Uterus (tissue), 4 donors: ENCODE data around the gene PXK. TPM values are rescaled to one million over a fixed set of nuclear protein-coding genes. Genes with fewer than 3 reads are reported as not detected.
"Not testable (repeated sequence)": the region's sequence is repeated elsewhere in the genome, so short reads cannot be mapped to it uniquely, and the experiment has no call there.

ENCODE experiments used
- DNase-seq, 2 donors: peaks; one replicate each; pipeline ENCODE4 v3.0.0-alpha.2; 2019 to 2020
- H3K27ac ChIP-seq, 2 donors: fragments of 200-600 bp; sonication (generic); 1 replicate in 1 of 2; 2 replicates in 1 of 2; pipeline ENCODE4 v1.5.1; 2016 to 2018
- H3K27me3 ChIP-seq, 2 donors: fragments of 200-600 bp; sonication (generic); one replicate each; pipeline ENCODE4 v1.5.1; 2018 to 2019; ENCODE audit warnings: control low read depth in 1 of 2
- H3K36me3 ChIP-seq, 2 donors: fragments of 200-600 bp; sonication (generic); one replicate each; pipeline ENCODE4 v1.5.1; 2019; ENCODE audit warnings: control low read depth in 1 of 2
- H3K4me1 ChIP-seq, 2 donors: fragments of 200-600 bp; sonication (generic); one replicate each; pipeline ENCODE4 v1.5.1; 2018 to 2019; ENCODE audit warnings: control low read depth in 1 of 2
- H3K4me3 ChIP-seq, 2 donors: fragments of 200-600 bp; sonication (generic); 1 replicate in 1 of 2; 2 replicates in 1 of 2; pipeline ENCODE4 v1.5.1; 2018 to 2019; ENCODE audit warnings: mild to moderate bottlenecking in 1 of 2
- H3K9me3 ChIP-seq, 2 donors: fragments of 200-600 bp; sonication (generic); one replicate each; pipeline ENCODE4 v1.5.1; 2019; ENCODE audit warnings: control low read depth in 1 of 2
- POLR2A ChIP-seq, 2 donors: fragments of 450-650 bp; IDR thresholded peaks; one replicate each; pipeline ENCODE4 v1.6.1; 2016; ENCODE audit warnings: antibody characterized with exemption in 2 of 2, mild to moderate bottlenecking in 1 of 2, moderate library complexity in 1 of 2
- intact Hi-C: fragments of 100-400 bp; cut with DNase I; formaldehyde crosslinking; loops from one replicate; pipeline ENCODE4 v1.15.1; 2023; ENCODE audit warnings: low total_unique reads
- total RNA-seq, 4 donors: library from RNA; depleted of rRNA in 3 of 4; stranded (reverse); fragments of >200 nt in 3 of 4; gene quantifications; one replicate each; pipeline versions ENCODE4 v1.1.0 to v1.2.4, GENCODE V29; 2014 to 2023
- TF ChIP-seq, protein P1 (sequence below), 4 experiments: fragments of 200-600 bp in 2 of 4; fragments of 450-650 bp in 2 of 4; sonication (generic) in 2 of 4; IDR thresholded peaks; one replicate each; pipeline ENCODE4 v1.5.1; 2016 to 2019; ENCODE audit warnings: antibody characterized with exemption in 4 of 4, mild to moderate bottlenecking in 2 of 4, moderate library complexity in 1 of 4
- donor health status: DM: yes; HTN: yes; CAD: no.

The PXK gene
- total RNA-seq, 4 donors from 2014 or later, result 15.1 to 50.5 (median 41.1) TPM

DNA sequence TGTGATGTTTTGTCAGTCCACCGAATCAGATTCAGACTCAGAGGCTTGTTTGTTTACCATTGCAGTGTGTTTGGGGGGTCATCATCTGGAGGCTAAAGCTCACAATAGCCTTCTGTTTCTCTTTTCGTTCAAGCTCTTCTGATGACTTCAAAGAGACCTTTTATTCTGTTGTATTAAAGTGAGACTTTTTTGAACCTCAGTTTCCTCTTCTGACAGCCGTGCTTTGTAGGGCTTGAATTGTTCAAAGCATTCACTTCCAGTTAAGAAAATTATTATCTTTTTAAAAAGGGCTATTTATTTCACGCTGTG is 1.3 kb downstream of the PXK start:
- peaks cover 0 to 8% of the 10 kb centered on the region in 2 donors for H3K4me1 ChIP-seq
- no peak for DNase-seq
- peak overlapping the region; percentile 61 to 96 for H3K4me3 ChIP-seq
- intact Hi-C loops, result loop anchor here (5.0 kb wide), 1 partner anchor 158 kb away; the partner anchor contains the start of gene KCTD6
- no peaks in the 10 kb centered on the region for H3K27me3 ChIP-seq
- peak overlapping the region; percentile 58 to 85 for H3K27ac ChIP-seq
- H3K9me3 ChIP-seq, result no peaks in the 10 kb centered on the region
- TF ChIP-seq, protein P1, sequence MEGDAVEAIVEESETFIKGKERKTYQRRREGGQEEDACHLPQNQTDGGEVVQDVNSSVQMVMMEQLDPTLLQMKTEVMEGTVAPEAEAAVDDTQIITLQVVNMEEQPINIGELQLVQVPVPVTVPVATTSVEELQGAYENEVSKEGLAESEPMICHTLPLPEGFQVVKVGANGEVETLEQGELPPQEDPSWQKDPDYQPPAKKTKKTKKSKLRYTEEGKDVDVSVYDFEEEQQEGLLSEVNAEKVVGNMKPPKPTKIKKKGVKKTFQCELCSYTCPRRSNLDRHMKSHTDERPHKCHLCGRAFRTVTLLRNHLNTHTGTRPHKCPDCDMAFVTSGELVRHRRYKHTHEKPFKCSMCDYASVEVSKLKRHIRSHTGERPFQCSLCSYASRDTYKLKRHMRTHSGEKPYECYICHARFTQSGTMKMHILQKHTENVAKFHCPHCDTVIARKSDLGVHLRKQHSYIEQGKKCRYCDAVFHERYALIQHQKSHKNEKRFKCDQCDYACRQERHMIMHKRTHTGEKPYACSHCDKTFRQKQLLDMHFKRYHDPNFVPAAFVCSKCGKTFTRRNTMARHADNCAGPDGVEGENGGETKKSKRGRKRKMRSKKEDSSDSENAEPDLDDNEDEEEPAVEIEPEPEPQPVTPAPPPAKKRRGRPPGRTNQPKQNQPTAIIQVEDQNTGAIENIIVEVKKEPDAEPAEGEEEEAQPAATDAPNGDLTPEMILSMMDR (IDR thresholded peaks at IDR 0.05), result no peak
- no peak for TF ChIP-seq POLR2A (IDR thresholded peaks at IDR 0.05)
- H3K36me3 ChIP-seq, result no peaks in the 10 kb centered on the region

GRCh38 chr3:58334506-58334884 is 1.8 kb downstream of the PXK start:
- H3K4me1 ChIP-seq, result peaks cover 0 to 8% of the 10 kb centered on the region in 2 donors
- peak overlapping the region; percentile 58 to 85 for H3K27ac ChIP-seq
- no peaks in the 10 kb centered on the region for H3K27me3 ChIP-seq
- DNase-seq, result no peak
- intact Hi-C loops, result loop anchor here (5.0 kb wide), 1 partner anchor 158 kb away; the partner anchor contains the start of gene KCTD6
- peak overlapping the region in 1 of 2 donors; percentile 96 for H3K4me3 ChIP-seq
- no peaks in the 10 kb centered on the region for H3K9me3 ChIP-seq
- no peaks in the 10 kb centered on the region for H3K36me3 ChIP-seq
- no peak for TF ChIP-seq POLR2A (IDR thresholded peaks at IDR 0.05)
- TF ChIP-seq, protein P1 (IDR thresholded peaks at IDR 0.05), result no peak

DNA sequence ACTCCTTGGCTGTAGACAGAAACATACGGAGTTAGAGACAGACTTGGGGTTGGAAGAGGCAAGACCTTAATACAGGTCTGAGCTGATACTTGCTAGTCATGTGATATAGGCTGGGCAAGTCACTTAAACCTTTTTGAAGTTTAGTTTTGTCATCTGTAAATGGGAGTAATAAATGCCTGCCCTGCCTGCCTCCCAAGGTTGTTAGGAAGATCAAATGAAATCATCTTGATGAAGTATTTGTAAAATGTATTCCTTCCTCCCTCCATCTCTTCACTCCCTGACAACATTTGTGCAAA is 2.9 kb downstream of the PXK start:
- Histone ChIP-seq H3K27me3 (no peaks in the 10 kb centered on the region), H3K9me3 (no peaks in the 10 kb centered on the region), H3K4me1 (peaks cover 0 to 8% of the 10 kb centered on the region in 2 donors), H3K27ac (peak overlapping the region; percentile 58 to 85), H3K4me3 (no peak overlapping the region), H3K36me3 (no peaks in the 10 kb centered on the region)
- no peak for TF ChIP-seq POLR2A (IDR thresholded peaks at IDR 0.05)
- TF ChIP-seq, protein P1 (IDR thresholded peaks at IDR 0.05), result no peak
- intact Hi-C loops, result no loop called here
- no peak for DNase-seq

- no peaks in the 10 kb centered on the region for H3K9me3 ChIP-seq
- H3K4me3 ChIP-seq, result no peak overlapping the region
- intact Hi-C loops, result no loop called here
- H3K27me3 ChIP-seq, result no peaks in the 10 kb centered on the region
- TF ChIP-seq, protein P1 (IDR thresholded peaks at IDR 0.05), result no peak
- no peak for TF ChIP-seq POLR2A (IDR thresholded peaks at IDR 0.05)
- H3K4me1 ChIP-seq, result peaks cover 0 to 8% of the 10 kb centered on the region in 2 donors
- H3K36me3 ChIP-seq, result no peaks in the 10 kb centered on the region
- peak overlapping the region; percentile 58 to 85 for H3K27ac ChIP-seq
- DNase-seq, result no peak
These were observed 3.6 kb downstream of the PXK start for GRCh38 chr3:58336135-58336882.

GRCh38 chr3:58337190-58337589 is 4.5 kb downstream of the PXK start:
- H3K4me1 ChIP-seq, result peaks cover 0 to 6% of the 10 kb centered on the region in 2 donors

DNA sequence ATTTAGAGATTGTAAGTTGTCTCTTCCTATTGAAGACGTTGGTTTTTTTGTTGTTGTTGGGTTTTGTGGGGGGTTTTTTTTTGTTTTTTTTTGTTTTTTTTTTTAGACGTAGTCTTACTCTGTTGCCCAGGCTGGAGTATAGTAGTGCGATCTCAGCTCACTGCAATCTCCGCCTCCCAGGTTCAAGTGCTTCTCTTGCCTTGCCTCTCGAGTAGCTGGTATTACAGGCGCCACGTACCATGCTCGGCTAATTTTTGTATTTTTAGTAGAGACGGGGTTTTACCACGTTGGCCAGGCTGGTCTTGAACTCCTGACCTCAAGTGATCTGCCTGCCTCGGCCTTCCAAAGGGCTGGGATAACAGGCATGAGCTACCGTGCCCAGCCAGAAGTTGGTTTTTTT is 6.5 kb downstream of the PXK start:
- H3K4me1 ChIP-seq, intact Hi-C loops, H3K36me3 ChIP-seq: not testable (repeated sequence)

More at GRCh38 chr3:58337190-58337589, 4.5 kb downstream of the PXK start:
- Histone ChIP-seq H3K27ac (no peak overlapping the region), H3K4me3 (no peak overlapping the region), H3K9me3 (no peaks in the 10 kb centered on the region), H3K36me3 (no peaks in the 10 kb centered on the region), H3K27me3 (no peaks in the 10 kb centered on the region)
- no peak for TF ChIP-seq POLR2A (IDR thresholded peaks at IDR 0.05)
- TF ChIP-seq, protein P1 (IDR thresholded peaks at IDR 0.05), result no peak
- intact Hi-C loops, result no loop called here
- DNase-seq, result no peak

More for the DNA sequence above, 6.5 kb downstream of the PXK start:
- H3K27me3 ChIP-seq, H3K9me3 ChIP-seq, H3K4me3 ChIP-seq, H3K27ac ChIP-seq, DNase-seq: not testable (repeated sequence)
